Iris pigment epithelial cell (primary cell): ENCODE results near the gene SCAMP1.

ENCODE experiments used
- DNase-seq: peaks from one replicate; pipeline ENCODE4 v3.0.0-alpha.2; 2011; ENCODE audit warnings: low read depth

Gene SCAMP1

GRCh38 chr5:78492650-78493049 lies 132.2 kb downstream of the SCAMP1 start:
- no peak for DNase-seq

GRCh38 chr5:78495800-78496199 lies 135.4 kb downstream of the SCAMP1 start:
- no peak for DNase-seq

- DNase-seq = peak; percentile 73
Measured at GRCh38 chr5:78496373-78496772, 136.0 kb downstream of the SCAMP1 start.

- DNase-seq = no peak
Measured at GRCh38 chr5:78497573-78498533, 137.4 kb downstream of the SCAMP1 start.

- DNase-seq = no peak
Measured at GRCh38 chr5:78499485-78499884, 139.1 kb downstream of the SCAMP1 start.

- no peak for DNase-seq
Measured at GRCh38 chr5:78500028-78500427, 139.6 kb downstream of the SCAMP1 start.

GRCh38 chr5:78500871-78501270 lies 140.5 kb downstream of the SCAMP1 start:
- no peak for DNase-seq

- no peak for DNase-seq
Measured at GRCh38 chr5:78501411-78502352, 141.3 kb downstream of the SCAMP1 start.

- no peak for DNase-seq
Measured at GRCh38 chr5:78503958-78504653, 143.7 kb downstream of the SCAMP1 start.

- peak; percentile 97 for DNase-seq
Measured at GRCh38 chr5:78504704-78505677, 144.6 kb downstream of the SCAMP1 start.

- DNase-seq = no peak
Measured at GRCh38 chr5:78505860-78506259, 145.4 kb downstream of the SCAMP1 start.

- DNase-seq = no peak
Measured at GRCh38 chr5:78506261-78507024, 146.0 kb downstream of the SCAMP1 start.

- DNase-seq = no peak
Measured at GRCh38 chr5:78507531-78507930, 147.1 kb downstream of the SCAMP1 start.

GRCh38 chr5:78508186-78508765 lies 147.9 kb downstream of the SCAMP1 start:
- peak; percentile 52 for DNase-seq

- no peak for DNase-seq
Measured at GRCh38 chr5:78509145-78509865, 148.9 kb downstream of the SCAMP1 start.

GRCh38 chr5:78509884-78510769 lies 149.7 kb downstream of the SCAMP1 start:
- DNase-seq = no peak

- DNase-seq = no peak
Measured at GRCh38 chr5:78511121-78511906, 150.9 kb downstream of the SCAMP1 start.
